Sigmoid colon (tissue), 7 donors: ENCODE measurements around the gene CCNG2. TPM values are rescaled to one million over a fixed set of nuclear protein-coding genes. Genes with fewer than 3 reads are reported as not detected.

Source experiments
- DNase-seq: peaks from one replicate; pipeline ENCODE4 v3.0.0-alpha.2; 2019
- H3K27ac ChIP-seq, 4 donors: fragments of 200-600 bp; sonication (generic); one replicate each; pipeline ENCODE4 v1.5.1; 2016 to 2019; ENCODE audit warnings: mild to moderate bottlenecking in 1 of 4
- H3K27me3 ChIP-seq, 3 donors: fragments of 200-600 bp; sonication (generic); one replicate each; pipeline ENCODE4 v1.5.1; 2019; ENCODE audit warnings: mild to moderate bottlenecking in 1 of 3
- H3K36me3 ChIP-seq, 4 donors: fragments of 200-600 bp; sonication (generic); one replicate each; pipeline ENCODE4 v1.5.1; 2016 to 2019
- H3K4me1 ChIP-seq, 4 donors: fragments of 200-600 bp; sonication (generic); one replicate each; pipeline ENCODE4 v1.5.1; 2017 to 2019
- H3K4me3 ChIP-seq, 4 donors: fragments of 200-600 bp; sonication (generic); one replicate each; pipeline ENCODE4 v1.5.1; 2017 to 2019; ENCODE audit warnings: mild to moderate bottlenecking in 2 of 4, moderate library complexity in 1 of 4
- H3K9me3 ChIP-seq, 4 donors: fragments of 200-600 bp in 3 of 4; sonication (generic) in 3 of 4; one replicate each; pipeline versions ENCODE4 v1.5.1 to v1.6.1; 2013 to 2019
- EP300 ChIP-seq, 4 donors: sonication (generic); formaldehyde crosslinking; IDR thresholded peaks; one replicate each; pipeline ENCODE4 v1.6.1; 2017; ENCODE audit warnings: antibody characterized with exemption in 4 of 4
- POLR2A ChIP-seq, 2 donors: fragments of 450-650 bp; IDR thresholded peaks; one replicate each; pipeline ENCODE4 v1.6.1; 2016; ENCODE audit warnings: antibody characterized with exemption in 2 of 2, mild to moderate bottlenecking in 2 of 2, moderate library complexity in 2 of 2
- POLR2AphosphoS5 ChIP-seq, 4 donors: sonication (generic); formaldehyde crosslinking; IDR thresholded peaks; one replicate each; pipeline ENCODE4 v1.6.1; 2017; ENCODE audit warnings: antibody characterized with exemption in 4 of 4
- WGBS, 2 donors: extraction: QIAGEN DNeasy Blood & Tissue Kit; methylation state at CpG; one replicate each; pipeline ENCODE4 v1.1.7; 2013; 5-methylcytosine and 5-hydroxymethylcytosine counted together
- intact Hi-C: fragments of 100-400 bp; cut with DNase I; formaldehyde crosslinking; loops from one replicate; pipeline ENCODE4 v1.15.1; 2023
- polyA plus RNA-seq, 3 donors: library from polyadenylated mRNA; stranded (reverse); fragments of 200-250 nt; gene quantifications; one replicate each; pipeline ENCODE4 v1.2.3, GENCODE V29; 2013
- total RNA-seq, 4 donors: library from RNA; depleted of rRNA; stranded (reverse); fragments of >200 nt; gene quantifications; one replicate each; pipeline ENCODE4 v1.1.0, GENCODE V29; 2016
- TF ChIP-seq, protein P1 (sequence below), 4 experiments: fragments of 450-650 bp in 3 of 4; fragments of 200-600 bp in 1 of 4; IDR thresholded peaks; one replicate each; pipeline ENCODE4 v1.5.1; 2016 to 2019; ENCODE audit warnings: antibody characterized with exemption in 4 of 4, mild to moderate bottlenecking in 3 of 4, moderate library complexity in 2 of 4
- donor health status: healthy with polysubstance abuse.
- donor health status: Bipolar disorder and iron deficiency.
- donor health status: healthy.

Gene CCNG2
- total and polyA plus RNA-seq, 7 donors, result 25.5 to 72.1 (median 27.6) TPM

GRCh38 chr4:77143091-77143490, 13.9 kb upstream of the CCNG2 start:
- intact Hi-C loops, result no loop called here
- Histone ChIP-seq H3K36me3 (no peaks in the 10 kb centered on the region), H3K27ac (no peak overlapping the region), H3K4me3 (no peak overlapping the region), H3K27me3 (no peaks in the 10 kb centered on the region), H3K4me1 (no peaks in the 10 kb centered on the region), H3K9me3 (no peaks in the 10 kb centered on the region)
- 22 to 69% methylated on average over 3 of the region's 3 CpGs for WGBS, 2 donors
- TF ChIP-seq EP300 (IDR thresholded peaks at IDR 0.05) (no peak), POLR2AphosphoS5 (IDR thresholded peaks at IDR 0.05) (no peak), POLR2A (IDR thresholded peaks at IDR 0.05) (no peak)
- TF ChIP-seq, protein P1, sequence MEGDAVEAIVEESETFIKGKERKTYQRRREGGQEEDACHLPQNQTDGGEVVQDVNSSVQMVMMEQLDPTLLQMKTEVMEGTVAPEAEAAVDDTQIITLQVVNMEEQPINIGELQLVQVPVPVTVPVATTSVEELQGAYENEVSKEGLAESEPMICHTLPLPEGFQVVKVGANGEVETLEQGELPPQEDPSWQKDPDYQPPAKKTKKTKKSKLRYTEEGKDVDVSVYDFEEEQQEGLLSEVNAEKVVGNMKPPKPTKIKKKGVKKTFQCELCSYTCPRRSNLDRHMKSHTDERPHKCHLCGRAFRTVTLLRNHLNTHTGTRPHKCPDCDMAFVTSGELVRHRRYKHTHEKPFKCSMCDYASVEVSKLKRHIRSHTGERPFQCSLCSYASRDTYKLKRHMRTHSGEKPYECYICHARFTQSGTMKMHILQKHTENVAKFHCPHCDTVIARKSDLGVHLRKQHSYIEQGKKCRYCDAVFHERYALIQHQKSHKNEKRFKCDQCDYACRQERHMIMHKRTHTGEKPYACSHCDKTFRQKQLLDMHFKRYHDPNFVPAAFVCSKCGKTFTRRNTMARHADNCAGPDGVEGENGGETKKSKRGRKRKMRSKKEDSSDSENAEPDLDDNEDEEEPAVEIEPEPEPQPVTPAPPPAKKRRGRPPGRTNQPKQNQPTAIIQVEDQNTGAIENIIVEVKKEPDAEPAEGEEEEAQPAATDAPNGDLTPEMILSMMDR (IDR thresholded peaks at IDR 0.05), result no peak
- no peak for DNase-seq

GRCh38 chr4:77145842-77146185, 11.2 kb upstream of the CCNG2 start:
- intact Hi-C loops, result loop anchor here (5.0 kb wide), 1 partner anchor 634 kb away; no protein-coding TSS in a partner anchor
- Histone ChIP-seq H3K9me3 (no peaks in the 10 kb centered on the region), H3K4me3 (no peak overlapping the region), H3K36me3 (no peaks in the 10 kb centered on the region), H3K27me3 (no peaks in the 10 kb centered on the region), H3K27ac (no peak overlapping the region), H3K4me1 (no peaks in the 10 kb centered on the region)
- 24 to 29% methylated on average over 1 of the region's 1 CpG for WGBS, 2 donors
- DNase-seq, result no peak
- TF ChIP-seq, protein P1 (IDR thresholded peaks at IDR 0.05), result no peak
- TF ChIP-seq POLR2AphosphoS5 (IDR thresholded peaks at IDR 0.05) (no peak), EP300 (IDR thresholded peaks at IDR 0.05) (no peak), POLR2A (IDR thresholded peaks at IDR 0.05) (no peak)

GRCh38 chr4:77146186-77147078, 10.6 kb upstream of the CCNG2 start:
- no peak overlapping the region for H3K27ac ChIP-seq
- no peaks in the 10 kb centered on the region for H3K9me3 ChIP-seq
- no peak for DNase-seq
- H3K36me3 ChIP-seq, result no peaks in the 10 kb centered on the region
- no peak overlapping the region for H3K4me3 ChIP-seq
- no peaks in the 10 kb centered on the region for H3K27me3 ChIP-seq
- intact Hi-C loops, result loop anchor here (5.0 kb wide), 1 partner anchor 634 kb away; no protein-coding TSS in a partner anchor
- 14 to 48% methylated on average over 3 of the region's 3 CpGs for WGBS, 2 donors
- TF ChIP-seq POLR2A (IDR thresholded peaks at IDR 0.05) (no peak), POLR2AphosphoS5 (IDR thresholded peaks at IDR 0.05) (no peak), EP300 (IDR thresholded peaks at IDR 0.05) (no peak)
- TF ChIP-seq, protein P1 (IDR thresholded peaks at IDR 0.05), result no peak
- no peaks in the 10 kb centered on the region for H3K4me1 ChIP-seq

DNA sequence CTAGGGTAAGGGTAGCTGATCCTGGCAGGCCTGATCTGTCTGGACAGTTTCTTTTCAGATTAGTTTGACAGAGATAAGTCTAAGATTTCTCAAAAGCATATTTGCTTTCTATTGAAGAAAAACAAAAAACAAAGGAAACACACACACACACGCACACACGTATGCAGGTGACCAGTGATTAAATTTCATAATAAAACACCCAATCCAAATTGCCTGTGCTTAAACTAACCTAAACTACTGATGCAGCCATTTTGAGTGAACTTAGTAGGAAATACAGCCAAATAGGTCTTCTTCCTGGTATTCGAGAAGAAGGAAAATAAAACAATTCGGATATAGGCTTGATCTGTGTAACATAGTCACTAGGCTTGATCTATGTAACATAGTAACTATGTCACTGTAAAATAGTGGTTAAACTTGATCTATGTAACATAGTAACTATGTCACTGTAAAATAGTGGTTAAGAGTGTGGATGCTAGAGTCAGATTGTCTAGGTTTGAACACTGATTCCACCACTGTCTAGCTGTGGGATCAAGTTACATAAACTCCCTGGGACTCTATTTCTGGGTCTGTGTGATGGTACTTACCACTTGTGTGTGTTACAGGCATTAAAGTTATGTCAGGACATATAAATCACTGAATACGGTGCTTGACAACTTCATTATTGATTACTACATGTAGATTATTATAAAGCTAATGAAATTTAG, 9.8 kb upstream of the CCNG2 start:
- no peaks in the 10 kb centered on the region for H3K9me3 ChIP-seq
- H3K4me1 ChIP-seq, result no peaks in the 10 kb centered on the region
- TF ChIP-seq POLR2AphosphoS5 (IDR thresholded peaks at IDR 0.05) (no peak), EP300 (IDR thresholded peaks at IDR 0.05) (no peak), POLR2A (IDR thresholded peaks at IDR 0.05) (no peak)
- TF ChIP-seq, protein P1 (IDR thresholded peaks at IDR 0.05), result no peak
- H3K27ac ChIP-seq, result no peak overlapping the region
- no peaks in the 10 kb centered on the region for H3K27me3 ChIP-seq
- no peaks in the 10 kb centered on the region for H3K36me3 ChIP-seq
- no peak for DNase-seq
- intact Hi-C loops, result loop anchor here (5.0 kb wide), 1 partner anchor 635 kb away; no protein-coding TSS in a partner anchor
- no peak overlapping the region for H3K4me3 ChIP-seq
- 29 to 78% methylated on average over 5 of the region's 5 CpGs for WGBS, 2 donors
